ENCODE results near the gene ST8SIA3.

DNA sequence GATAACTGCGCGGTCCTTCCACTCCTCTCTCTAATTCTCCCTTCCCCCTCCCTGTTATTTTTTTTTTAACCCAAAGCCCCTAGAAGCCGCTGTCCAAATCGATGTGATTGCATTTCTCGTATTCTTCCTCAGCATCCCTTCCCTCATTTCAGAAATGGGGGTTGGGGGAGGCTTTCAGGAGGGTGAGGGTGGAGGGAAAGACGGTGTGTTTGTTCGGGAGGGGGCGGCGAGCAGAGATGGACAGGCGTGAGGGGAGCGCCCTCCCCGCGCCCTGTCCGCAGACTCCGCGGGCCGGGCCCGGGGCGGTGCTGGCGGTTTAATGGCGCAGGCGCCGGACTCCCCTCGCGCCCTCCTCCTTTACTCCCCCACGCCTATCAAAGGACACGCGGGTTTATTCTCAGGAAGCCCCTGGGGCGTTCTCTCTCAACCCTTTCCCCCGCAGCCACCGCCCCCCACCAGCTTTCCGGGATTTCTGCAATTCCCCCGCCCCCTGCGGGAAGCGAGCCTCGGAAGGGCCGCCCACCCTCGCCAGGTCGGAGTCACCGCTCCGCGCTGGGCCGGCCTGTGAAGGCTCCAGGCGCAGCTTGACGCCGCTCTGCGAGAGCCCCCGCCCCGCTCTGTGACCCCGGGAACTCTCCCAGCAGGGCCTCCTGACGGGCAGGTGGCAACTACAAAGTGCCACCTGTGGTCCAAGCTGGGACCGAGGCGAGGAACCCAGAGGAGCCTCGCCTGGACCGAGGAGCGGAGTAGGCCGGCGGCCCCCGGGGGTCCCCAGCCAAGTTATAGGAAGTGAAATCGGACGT is 981 bp downstream of the ST8SIA3 start:
- TF ChIP-seq, protein P1, sequence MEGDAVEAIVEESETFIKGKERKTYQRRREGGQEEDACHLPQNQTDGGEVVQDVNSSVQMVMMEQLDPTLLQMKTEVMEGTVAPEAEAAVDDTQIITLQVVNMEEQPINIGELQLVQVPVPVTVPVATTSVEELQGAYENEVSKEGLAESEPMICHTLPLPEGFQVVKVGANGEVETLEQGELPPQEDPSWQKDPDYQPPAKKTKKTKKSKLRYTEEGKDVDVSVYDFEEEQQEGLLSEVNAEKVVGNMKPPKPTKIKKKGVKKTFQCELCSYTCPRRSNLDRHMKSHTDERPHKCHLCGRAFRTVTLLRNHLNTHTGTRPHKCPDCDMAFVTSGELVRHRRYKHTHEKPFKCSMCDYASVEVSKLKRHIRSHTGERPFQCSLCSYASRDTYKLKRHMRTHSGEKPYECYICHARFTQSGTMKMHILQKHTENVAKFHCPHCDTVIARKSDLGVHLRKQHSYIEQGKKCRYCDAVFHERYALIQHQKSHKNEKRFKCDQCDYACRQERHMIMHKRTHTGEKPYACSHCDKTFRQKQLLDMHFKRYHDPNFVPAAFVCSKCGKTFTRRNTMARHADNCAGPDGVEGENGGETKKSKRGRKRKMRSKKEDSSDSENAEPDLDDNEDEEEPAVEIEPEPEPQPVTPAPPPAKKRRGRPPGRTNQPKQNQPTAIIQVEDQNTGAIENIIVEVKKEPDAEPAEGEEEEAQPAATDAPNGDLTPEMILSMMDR (optimal IDR thresholded peaks at IDR 0.05 in 1 of 3, IDR thresholded peaks at IDR 0.05 in 1 of 3, conservative IDR thresholded peaks at IDR 0.05 in 1 of 3; ENCODE audit: extremely low read depth in 1 of 3, insufficient read depth in 2 of 3, low read length in 3 of 3): no peak
- peak; percentile 39 for TF ChIP-seq EZH2 (IDR thresholded peaks at IDR 0.05; ENCODE audit: low read length)

Measured in keratinocyte (primary cell).